IPS DF 6.9 (cell line): ENCODE results near the gene ABCD1.
"Not testable (repeated sequence)": the region's sequence is repeated elsewhere in the genome, so short reads cannot be mapped to it uniquely, and the experiment has no call there.

Source experiments
- DNase-seq: peaks from one replicate; pipeline ENCODE4 v3.0.0-alpha.2; 2013; ENCODE audit warnings: low read depth, low spot score
- H3K27ac ChIP-seq: one replicate; pipeline ENCODE4 v1.5.1; 2013; ENCODE audit warnings: low read length, control low read depth
- H3K27me3 ChIP-seq: 2 replicates; pipeline ENCODE4 v1.6.1; 2013; ENCODE audit warnings: mild to moderate bottlenecking, low read length; ENCODE audit not compliant: control insufficient read depth, insufficient read depth
- H3K36me3 ChIP-seq: 2 replicates; pipeline ENCODE4 v1.6.1; 2013; ENCODE audit warnings: low read length; ENCODE audit not compliant: control insufficient read depth, insufficient read depth
- H3K4me1 ChIP-seq: 2 replicates; pipeline ENCODE4 v1.6.1; 2013; ENCODE audit warnings: low read length; ENCODE audit not compliant: control insufficient read depth, insufficient read depth
- H3K4me3 ChIP-seq: 2 replicates; pipeline ENCODE4 v1.5.1; 2013; ENCODE audit warnings: mild to moderate bottlenecking, low read length
- H3K9me3 ChIP-seq: 2 replicates; pipeline ENCODE4 v1.6.1; 2013; ENCODE audit warnings: low read length, inconsistent platforms; ENCODE audit not compliant: control insufficient read depth, insufficient read depth
- WGBS: extraction: QIAGEN DNeasy Blood & Tissue Kit; methylation state at CpG from one replicate; pipeline ENCODE4 v1.1.7; 2013; ENCODE audit warnings: mixed read lengths, missing lambda C conversion rate; ENCODE audit not compliant: insufficient read length, insufficient coverage; 5-methylcytosine and 5-hydroxymethylcytosine counted together

ABCD1 gene

GRCh38 chrX:153743468-153744209 lies 19.0 kb downstream of the ABCD1 start:
- not testable (repeated sequence) for H3K9me3 ChIP-seq, H3K27ac ChIP-seq, H3K4me1 ChIP-seq, H3K36me3 ChIP-seq, DNase-seq, H3K27me3 ChIP-seq
- peak overlapping the region; percentile 42; the same call in 1 of the 2 replicates for H3K4me3 ChIP-seq
- WGBS: no CpG with 5 or more reads among the region's 35 CpGs

- no CpG with 5 or more reads among the region's 38 CpGs for WGBS
- no peak for DNase-seq
- peaks cover 5% of the 10 kb centered on the region for H3K4me1 ChIP-seq
- no peaks in the 10 kb centered on the region for H3K27me3 ChIP-seq
- H3K36me3 ChIP-seq: no peaks in the 10 kb centered on the region
- no peak overlapping the region for H3K27ac ChIP-seq
- H3K4me3 ChIP-seq: peak overlapping the region; percentile 42; the same call in 1 of the 2 replicates
- no peaks in the 10 kb centered on the region for H3K9me3 ChIP-seq
Observed at GRCh38 chrX:153744210-153745066, 19.8 kb downstream of the ABCD1 start.

GRCh38 chrX:153745067-153745433 lies 20.4 kb downstream of the ABCD1 start:
- WGBS: no CpG with 5 or more reads among the region's 12 CpGs
- H3K4me1 ChIP-seq, H3K36me3 ChIP-seq, H3K9me3 ChIP-seq, H3K27me3 ChIP-seq, H3K27ac ChIP-seq, H3K4me3 ChIP-seq, DNase-seq: not testable (repeated sequence)

- H3K27me3 ChIP-seq: no peaks in the 10 kb centered on the region
- no peak for DNase-seq
- WGBS: 100% methylated on average over 2 of the region's 3 CpGs
Observed at GRCh38 chrX:153746359-153746758, 21.7 kb downstream of the ABCD1 start.

GRCh38 chrX:153746991-153747390 lies 22.3 kb downstream of the ABCD1 start:
- not testable (repeated sequence) for H3K27ac ChIP-seq, DNase-seq, H3K4me3 ChIP-seq, H3K9me3 ChIP-seq, H3K4me1 ChIP-seq, H3K27me3 ChIP-seq, H3K36me3 ChIP-seq
- WGBS: no CpG with 5 or more reads among the region's 6 CpGs

More at GRCh38 chrX:153746359-153746758, 21.7 kb downstream of the ABCD1 start:
- Histone ChIP-seq H3K27ac (no peak overlapping the region), H3K4me1 (peaks cover 5% of the 10 kb centered on the region), H3K36me3 (no peaks in the 10 kb centered on the region), H3K4me3 (no peak overlapping the region), H3K9me3 (no peaks in the 10 kb centered on the region)

GRCh38 chrX:153749017-153749416 lies 24.4 kb downstream of the ABCD1 start:
- H3K36me3 ChIP-seq, H3K27me3 ChIP-seq, H3K4me1 ChIP-seq, H3K27ac ChIP-seq, H3K4me3 ChIP-seq, DNase-seq, H3K9me3 ChIP-seq: not testable (repeated sequence)
- WGBS: no CpG with 5 or more reads among the region's 7 CpGs

- Histone ChIP-seq H3K36me3 (no peaks in the 10 kb centered on the region), H3K4me3 (no peak overlapping the region), H3K27me3 (no peaks in the 10 kb centered on the region), H3K9me3 (no peaks in the 10 kb centered on the region), H3K4me1 (no peaks in the 10 kb centered on the region), H3K27ac (no peak overlapping the region)
- no peak for DNase-seq
- no CpG with 5 or more reads among the region's 12 CpGs for WGBS
Observed at GRCh38 chrX:153750127-153750774, 25.6 kb downstream of the ABCD1 start.

GRCh38 chrX:153755136-153755535 lies 30.5 kb downstream of the ABCD1 start:
- H3K36me3 ChIP-seq: no peaks in the 10 kb centered on the region
- no peaks in the 10 kb centered on the region for H3K27me3 ChIP-seq
- H3K4me3 ChIP-seq: no peak overlapping the region
- no CpG with 5 or more reads among the region's 1 CpG for WGBS
- H3K4me1 ChIP-seq: no peaks in the 10 kb centered on the region
- no peak overlapping the region for H3K27ac ChIP-seq
- no peak for DNase-seq
- no peaks in the 10 kb centered on the region for H3K9me3 ChIP-seq

- no peak for DNase-seq
- H3K36me3 ChIP-seq: no peaks in the 10 kb centered on the region
- no peak overlapping the region for H3K4me3 ChIP-seq
- no peak overlapping the region for H3K27ac ChIP-seq
- no peaks in the 10 kb centered on the region for H3K9me3 ChIP-seq
- no peaks in the 10 kb centered on the region; the same call in 1 of the 2 replicates for H3K4me1 ChIP-seq
- H3K27me3 ChIP-seq: no peaks in the 10 kb centered on the region
- no CpG with 5 or more reads among the region's 15 CpGs for WGBS
Observed at GRCh38 chrX:153761863-153762262, 37.2 kb downstream of the ABCD1 start.

- no peak overlapping the region for H3K27ac ChIP-seq
- H3K27me3 ChIP-seq: no peaks in the 10 kb centered on the region
- no peaks in the 10 kb centered on the region for H3K9me3 ChIP-seq
- H3K4me1 ChIP-seq: no peaks in the 10 kb centered on the region; the same call in 1 of the 2 replicates
- no peak for DNase-seq
- WGBS: no CpG with 5 or more reads among the region's 14 CpGs
- H3K36me3 ChIP-seq: no peaks in the 10 kb centered on the region
- H3K4me3 ChIP-seq: no peak overlapping the region
Observed at GRCh38 chrX:153762626-153763173, 38.0 kb downstream of the ABCD1 start.
